SK-N-SH (cell line): ENCODE results near the gene MOB1B. TPM values are rescaled to one million over a fixed set of nuclear protein-coding genes. Genes with fewer than 3 reads are reported as not detected.

Experiments
- CTCF ChIA-PET: fragments of 300-600, 350-600 bp; formaldehyde crosslinking; extraction: SDS; loops from one replicate; lab custom pipeline; 2021; lab: Yijun Ruan, JAX
- POLR2A ChIA-PET: fragments of 350-600 bp; sonication (Branson Sonifier 250); formaldehyde crosslinking; extraction: SDS; loops from one replicate; lab custom pipeline; 2020; ENCODE audit warnings: antibody characterized with exemption, inconsistent platforms; lab: Yijun Ruan, JAX
- DNase-seq: peaks from one replicate; pipeline ENCODE4 v3.0.0; 2012
- H2AFZ ChIP-seq: fragments of 200-600 bp; sonication (generic); 2 replicates; pipeline ENCODE4 v1.8.1; 2016; ENCODE audit warnings: antibody characterized with exemption, mild to moderate bottlenecking, low read depth
- H3F3A ChIP-seq: fragments of 200-600 bp; sonication (generic); replicated peaks from 2 replicates; pipeline ENCODE3; 2016; ENCODE audit warnings: antibody characterized with exemption, mild to moderate bottlenecking; ENCODE audit not compliant: insufficient read depth
- H3K27ac ChIP-seq, 2 experiments: fragments of 200-500 bp in 1 of 2; fragments of 200-600 bp in 1 of 2; sonication (Bioruptor generic) in 1 of 2; sonication (generic), shearing (Covaris generic) in 1 of 2; 2 replicates each; pipeline versions ENCODE4 v1.5.1 to v1.6.1; 2014 to 2016; ENCODE audit warnings: low read depth in 2 of 2, inconsistent platforms in 1 of 2, low read length in 1 of 2, mild to moderate bottlenecking in 1 of 2, mixed read lengths in 1 of 2
- H3K27me3 ChIP-seq: fragments of 200-600 bp; sonication (generic), shearing (Covaris generic); 2 replicates; pipeline ENCODE4 v1.6.1; 2016; ENCODE audit warnings: mixed run types; ENCODE audit not compliant: insufficient read depth
- H3K36me3 ChIP-seq, 2 experiments: fragments of 200-500 bp in 1 of 2; fragments of 200-600 bp in 1 of 2; sonication (Bioruptor generic) in 1 of 2; sonication (generic) in 1 of 2; replicated peaks in 1 of 2; 2 replicates each; pipeline versions ENCODE3 to v1.5.1; 2014 to 2016; ENCODE audit warnings: low read length in 1 of 2, mild to moderate bottlenecking in 1 of 2; ENCODE audit not compliant: insufficient read depth in 2 of 2, control insufficient read depth in 1 of 2
- H3K4me1 ChIP-seq, 2 experiments: fragments of 200-500 bp in 1 of 2; fragments of 200-600 bp in 1 of 2; sonication (Bioruptor generic) in 1 of 2; sonication (generic), shearing (Covaris generic) in 1 of 2; 2 replicates each; pipeline versions ENCODE4 v1.5.1 to v1.6.1; 2014 to 2016; ENCODE audit warnings: low read depth in 1 of 2, low read length in 1 of 2, mixed run types in 1 of 2; ENCODE audit not compliant: insufficient read depth in 2 of 2, control insufficient read depth in 1 of 2
- H3K4me2 ChIP-seq: fragments of 200-600 bp; sonication (generic), shearing (Covaris generic); 2 replicates; pipeline ENCODE4 v1.6.1; 2017; ENCODE audit warnings: mixed run types
- H3K4me3 ChIP-seq, 2 experiments: fragments of 200-500 bp in 1 of 2; fragments of 200-600 bp in 1 of 2; sonication (Bioruptor generic) in 1 of 2; sonication (generic), shearing (Covaris generic) in 1 of 2; 2 replicates each; pipeline versions ENCODE4 v1.5.1 to v1.8.1; 2014 to 2016; ENCODE audit warnings: low read depth in 2 of 2, inconsistent platforms in 1 of 2, low read length in 1 of 2, mild to moderate bottlenecking in 1 of 2, mixed read lengths in 1 of 2, moderate library complexity in 1 of 2
- H3K79me2 ChIP-seq: fragments of 200-600 bp; sonication (generic); 2 replicates; pipeline ENCODE4 v1.8.1; 2017; ENCODE audit warnings: mild to moderate bottlenecking; ENCODE audit not compliant: insufficient read depth
- H3K9ac ChIP-seq: fragments of 200-600 bp; sonication (generic); 2 replicates; pipeline ENCODE4 v1.6.1; 2017; ENCODE audit warnings: mixed run types
- H3K9me2 ChIP-seq: fragments of 200-600 bp; sonication (generic); 2 replicates; pipeline ENCODE4 v1.6.1; 2017; ENCODE audit warnings: mixed run types
- H3K9me3 ChIP-seq: fragments of 200-600 bp; sonication (generic); 2 replicates; pipeline ENCODE4 v1.6.1; 2017; ENCODE audit warnings: mixed run types, mild to moderate bottlenecking, moderate library complexity
- H4K20me1 ChIP-seq: fragments of 200-600 bp; sonication (generic); 2 replicates; pipeline ENCODE4 v1.6.1; 2017; ENCODE audit warnings: mild to moderate bottlenecking, mixed run types; ENCODE audit not compliant: insufficient read depth
- CHD2 ChIP-seq: fragments of 150-350 bp; IDR thresholded peaks from 2 replicates; pipeline ENCODE4 v1.6.1; 2018; ENCODE audit warnings: low read length; ENCODE audit not compliant: partially characterized antibody
- ELF1 ChIP-seq: IDR thresholded peaks from 2 replicates; pipeline ENCODE4 v1.4.0; 2012
- EP300 ChIP-seq, 2 experiments: IDR thresholded peaks; 2 replicates each; pipeline versions ENCODE4 v1.4.0 to v1.6.1; 2012; ENCODE audit warnings: borderline replicate concordance in 1 of 2, low read depth in 1 of 2, low read length in 1 of 2
- FOSL2 ChIP-seq: IDR thresholded peaks from 2 replicates; pipeline ENCODE4 v1.4.0; 2012; ENCODE audit warnings: low read depth, mild to moderate bottlenecking, moderate library complexity, borderline replicate concordance
- GABPA ChIP-seq: IDR thresholded peaks from 2 replicates; pipeline ENCODE4 v1.4.0; 2012; ENCODE audit warnings: low read depth, mild to moderate bottlenecking
- GATA2 ChIP-seq: sonication (generic); formaldehyde crosslinking; IDR thresholded peaks from 2 replicates; pipeline ENCODE4 v1.5.0; 2020; ENCODE audit warnings: mild to moderate bottlenecking, missing genetic modification reagents
- MXI1 ChIP-seq: IDR thresholded peaks from 2 replicates; pipeline ENCODE4 v1.6.1; 2012; ENCODE audit warnings: mild to moderate bottlenecking, low read depth, low read length, improper control_type of control experiment
- NRF1 ChIP-seq: IDR thresholded peaks from 2 replicates; pipeline ENCODE4 v1.6.1; 2012; ENCODE audit warnings: low read depth, mild to moderate bottlenecking, low read length
- SMC3 ChIP-seq: IDR thresholded peaks from 2 replicates; pipeline ENCODE4 v1.6.1; 2012; ENCODE audit warnings: low read depth, low read length, improper control_type of control experiment
- TCF12 ChIP-seq: IDR thresholded peaks from 2 replicates; pipeline ENCODE4 v1.4.0; 2012
- TEAD4 ChIP-seq: IDR thresholded peaks from 2 replicates; pipeline ENCODE4 v1.4.0; 2012; ENCODE audit warnings: mild to moderate bottlenecking, borderline replicate concordance; ENCODE audit not compliant: insufficient read depth
- YY1 ChIP-seq: IDR thresholded peaks from 2 replicates; pipeline ENCODE4 v1.4.0; 2012; ENCODE audit warnings: low read depth, mild to moderate bottlenecking
- WGBS: methylation state at CpG from one replicate; pipeline ENCODE4 v1.1.6; 2017; ENCODE audit warnings: low lambda C conversion rate; 5-methylcytosine and 5-hydroxymethylcytosine counted together
- polyA plus RNA-seq, 3 experiments: library from polyadenylated mRNA; depleted of rRNA; stranded (reverse); fragments of >200 nt; gene quantifications; 2 replicates each; pipeline ENCODE4 v1.2.3, GENCODE V29; 2012
- TF ChIP-seq, protein P1 (sequence below): IDR thresholded peaks from 2 replicates; pipeline ENCODE4 v1.6.1; 2012; ENCODE audit warnings: mild to moderate bottlenecking, low read depth, low read length, moderate library complexity
- TF ChIP-seq, protein P2 (sequence below): IDR thresholded peaks from 2 replicates; pipeline ENCODE4 v1.4.0; 2012; ENCODE audit warnings: low read depth, borderline replicate concordance
- TF ChIP-seq, protein P3 (sequence below): fragments of 150-350 bp; IDR thresholded peaks from 2 replicates; pipeline ENCODE4 v1.6.1; 2017; ENCODE audit warnings: antibody characterized with exemption, low read length, low read depth, borderline replicate concordance

Gene MOB1B
- polyA plus RNA-seq, 1 of the 3 experiments (the other 2 are of a cell fraction), result 2.9 TPM

DNA sequence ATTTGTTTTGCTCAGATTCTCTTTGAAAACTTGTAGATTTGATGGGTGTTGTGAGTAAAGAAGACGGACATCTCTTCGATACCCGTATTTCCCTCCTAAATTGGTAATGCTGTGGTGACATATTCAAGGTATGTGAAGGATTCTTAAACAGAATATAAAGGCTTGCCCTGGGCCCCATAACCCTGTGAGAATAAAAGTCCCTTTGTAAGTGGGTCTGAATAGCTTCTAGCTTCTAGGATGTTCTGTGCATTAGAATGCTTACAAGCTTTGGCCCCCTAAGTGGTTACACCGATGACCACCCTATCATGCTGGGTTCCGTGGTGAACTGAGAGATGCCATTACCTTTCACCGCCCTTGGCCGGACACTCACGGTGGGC is 574 bp upstream of the MOB1B start:
- peak overlapping the region; percentile 90 for H3K9ac ChIP-seq
- peak overlapping the region; percentile 77 to 82; a peak in 3 of 4 replicates for H3K27ac ChIP-seq
- peaks cover 0 to 2% of the 10 kb centered on the region in 2 experiments; a peak in 3 of 4 replicates for H3K4me1 ChIP-seq
- peaks cover 13% of the 10 kb centered on the region for H3F3A ChIP-seq
- peaks cover 4 to 6% of the 10 kb centered on the region in 2 experiments for H3K36me3 ChIP-seq
- peaks cover 48% of the 10 kb centered on the region for H3K79me2 ChIP-seq
- peak overlapping the region; percentile 98 for H2AFZ ChIP-seq
- no peaks in the 10 kb centered on the region for H3K9me2 ChIP-seq
- POLR2A ChIA-PET, result interaction anchor here (0.7 to 1.8 kb wide), 5 partner anchors 57 to 196 kb away, joined by 3 to 15 read pairs (median 7); partner anchors contain the start of genes DCK, GRSF1 and RUFY3
- no peak for DNase-seq
- peak overlapping the region; percentile 77 to 99 for H3K4me3 ChIP-seq
- CTCF ChIA-PET, result interaction anchor here (0.6 to 1.5 kb wide), 7 partner anchors 21 to 102 kb away, joined by 3 to 5 read pairs (median 3); partner anchors contain the start of gene DCK
- no peaks in the 10 kb centered on the region for H3K9me3 ChIP-seq
- TF ChIP-seq FOSL2 (no peak), NRF1 (no peak), YY1 (no peak), ELF1 (no peak), GABPA (no peak), CHD2 (no peak), SMC3 (no peak), GATA2 (CRISPR knock-in tag) (no peak), EP300 (IDR thresholded peaks at IDR 0.05; ENCODE audit: borderline replicate concordance in 1 of 2, low read depth in 1 of 2, low read length in 1 of 2) (no peak), TCF12 (no peak), TEAD4 (no peak), MXI1 (no peak)
- TF ChIP-seq, protein P1, sequence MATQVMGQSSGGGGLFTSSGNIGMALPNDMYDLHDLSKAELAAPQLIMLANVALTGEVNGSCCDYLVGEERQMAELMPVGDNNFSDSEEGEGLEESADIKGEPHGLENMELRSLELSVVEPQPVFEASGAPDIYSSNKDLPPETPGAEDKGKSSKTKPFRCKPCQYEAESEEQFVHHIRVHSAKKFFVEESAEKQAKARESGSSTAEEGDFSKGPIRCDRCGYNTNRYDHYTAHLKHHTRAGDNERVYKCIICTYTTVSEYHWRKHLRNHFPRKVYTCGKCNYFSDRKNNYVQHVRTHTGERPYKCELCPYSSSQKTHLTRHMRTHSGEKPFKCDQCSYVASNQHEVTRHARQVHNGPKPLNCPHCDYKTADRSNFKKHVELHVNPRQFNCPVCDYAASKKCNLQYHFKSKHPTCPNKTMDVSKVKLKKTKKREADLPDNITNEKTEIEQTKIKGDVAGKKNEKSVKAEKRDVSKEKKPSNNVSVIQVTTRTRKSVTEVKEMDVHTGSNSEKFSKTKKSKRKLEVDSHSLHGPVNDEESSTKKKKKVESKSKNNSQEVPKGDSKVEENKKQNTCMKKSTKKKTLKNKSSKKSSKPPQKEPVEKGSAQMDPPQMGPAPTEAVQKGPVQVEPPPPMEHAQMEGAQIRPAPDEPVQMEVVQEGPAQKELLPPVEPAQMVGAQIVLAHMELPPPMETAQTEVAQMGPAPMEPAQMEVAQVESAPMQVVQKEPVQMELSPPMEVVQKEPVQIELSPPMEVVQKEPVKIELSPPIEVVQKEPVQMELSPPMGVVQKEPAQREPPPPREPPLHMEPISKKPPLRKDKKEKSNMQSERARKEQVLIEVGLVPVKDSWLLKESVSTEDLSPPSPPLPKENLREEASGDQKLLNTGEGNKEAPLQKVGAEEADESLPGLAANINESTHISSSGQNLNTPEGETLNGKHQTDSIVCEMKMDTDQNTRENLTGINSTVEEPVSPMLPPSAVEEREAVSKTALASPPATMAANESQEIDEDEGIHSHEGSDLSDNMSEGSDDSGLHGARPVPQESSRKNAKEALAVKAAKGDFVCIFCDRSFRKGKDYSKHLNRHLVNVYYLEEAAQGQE, result no peak
- TF ChIP-seq, protein P2, sequence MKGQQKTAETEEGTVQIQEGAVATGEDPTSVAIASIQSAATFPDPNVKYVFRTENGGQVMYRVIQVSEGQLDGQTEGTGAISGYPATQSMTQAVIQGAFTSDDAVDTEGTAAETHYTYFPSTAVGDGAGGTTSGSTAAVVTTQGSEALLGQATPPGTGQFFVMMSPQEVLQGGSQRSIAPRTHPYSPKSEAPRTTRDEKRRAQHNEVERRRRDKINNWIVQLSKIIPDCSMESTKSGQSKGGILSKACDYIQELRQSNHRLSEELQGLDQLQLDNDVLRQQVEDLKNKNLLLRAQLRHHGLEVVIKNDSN, result no peak
- TF ChIP-seq, protein P3, sequence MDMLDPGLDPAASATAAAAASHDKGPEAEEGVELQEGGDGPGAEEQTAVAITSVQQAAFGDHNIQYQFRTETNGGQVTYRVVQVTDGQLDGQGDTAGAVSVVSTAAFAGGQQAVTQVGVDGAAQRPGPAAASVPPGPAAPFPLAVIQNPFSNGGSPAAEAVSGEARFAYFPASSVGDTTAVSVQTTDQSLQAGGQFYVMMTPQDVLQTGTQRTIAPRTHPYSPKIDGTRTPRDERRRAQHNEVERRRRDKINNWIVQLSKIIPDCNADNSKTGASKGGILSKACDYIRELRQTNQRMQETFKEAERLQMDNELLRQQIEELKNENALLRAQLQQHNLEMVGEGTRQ, result no peak
- peaks cover 10% of the 10 kb centered on the region; the same call in 1 of the 2 replicates for H4K20me1 ChIP-seq
- WGBS, result 30% methylated on average over 8 of the region's 8 CpGs
- H3K4me2 ChIP-seq, result peak overlapping the region; percentile 96
- no peaks in the 10 kb centered on the region for H3K27me3 ChIP-seq
